Measurements from ENCODE around the gene DGCR8.

GRCh38 chr22:20116376-20116950, 36.4 kb downstream of the DGCR8 start:
- TF ChIP-seq POLR2A (IDR thresholded peaks at IDR 0.05; ENCODE audit: low read length) (no peak), GATA1 (IDR thresholded peaks at IDR 0.05; ENCODE audit: low read depth, low read length) (no peak)
